CD4-positive, alpha-beta T cell (primary cell): ENCODE data around the gene SV2A. TPM values are rescaled to one million over a fixed set of nuclear protein-coding genes. Genes with fewer than 3 reads are reported as not detected.

ENCODE experiments used
- ATAC-seq: fragments of 200-7000 bp; cut with Tn5 transposase; one replicate; pipeline ENCODE4 v1.10.0; 2022; ENCODE audit warnings: mild to moderate bottlenecking; ENCODE audit not compliant: poor library complexity
- CTCF ChIA-PET: fragments of 350-600 bp; sonication (Branson Sonifier 250); formaldehyde crosslinking; loops from one replicate; lab custom pipeline; 2021; ENCODE audit warnings: antibody characterized with exemption, inconsistent platforms; lab: Charles Lee
- POLR2A ChIA-PET: fragments of 350-600 bp; sonication (Branson Sonifier 250); formaldehyde crosslinking; loops from one replicate; lab custom pipeline; 2021; ENCODE audit warnings: antibody characterized with exemption, inconsistent platforms; lab: Charles Lee
- DNase-seq, 14 experiments: peaks; one replicate each; pipeline ENCODE4 v3.0.0-alpha.2; 2013 to 2020; ENCODE audit warnings: mixed read lengths in 2 of 14
- H3K27ac ChIP-seq, 2 donors: one replicate each; pipeline versions ENCODE4 v1.5.1 to v1.7.0; 2013; ENCODE audit warnings: low read length in 2 of 2, low read depth in 1 of 2, mild to moderate bottlenecking in 1 of 2
- H3K27me3 ChIP-seq, 2 experiments: 1 replicate in 1 of 2; 2 replicates in 1 of 2; pipeline versions ENCODE4 v1.6.1 to v1.7.0; 2013; ENCODE audit warnings: low read length in 2 of 2, control low read depth in 1 of 2, mild to moderate bottlenecking in 1 of 2, moderate library complexity in 1 of 2; ENCODE audit not compliant: insufficient read depth in 2 of 2, control insufficient read depth in 1 of 2
- H3K36me3 ChIP-seq: one replicate; pipeline ENCODE4 v1.6.1; 2013; ENCODE audit warnings: low read length, control low read depth; ENCODE audit not compliant: insufficient read depth
- H3K4me1 ChIP-seq: one replicate; pipeline ENCODE4 v1.6.1; 2013; ENCODE audit warnings: low read length, control low read depth; ENCODE audit not compliant: insufficient read depth
- H3K4me3 ChIP-seq: one replicate; pipeline ENCODE4 v1.5.1; 2013; ENCODE audit warnings: mild to moderate bottlenecking, low read length, moderate library complexity
- H3K9me3 ChIP-seq, 2 experiments: 1 replicate in 1 of 2; 2 replicates in 1 of 2; pipeline versions ENCODE4 v1.6.1 to v1.7.0; 2013; ENCODE audit warnings: low read length in 2 of 2, mild to moderate bottlenecking in 2 of 2, control low read depth in 1 of 2, moderate library complexity in 1 of 2; ENCODE audit not compliant: control insufficient read depth in 1 of 2, insufficient read depth in 1 of 2
- H3K27ac Mint-ChIP-seq: one replicate; pipeline ENCODE4 v1.8.0; 2020; ENCODE audit warnings: mixed read lengths
- H3K27me3 Mint-ChIP-seq: one replicate; pipeline ENCODE4 v1.8.0; 2021; ENCODE audit warnings: mixed read lengths
- H3K36me3 Mint-ChIP-seq: one replicate; pipeline ENCODE4 v1.8.0; 2021; ENCODE audit warnings: low read depth, mixed read lengths
- H3K4me1 Mint-ChIP-seq: one replicate; pipeline ENCODE4 v1.8.0; 2021; ENCODE audit warnings: low read depth, mixed read lengths
- H3K4me3 Mint-ChIP-seq: one replicate; pipeline ENCODE4 v1.8.0; 2020; ENCODE audit warnings: mild to moderate bottlenecking, mixed read lengths
- H3K9me3 Mint-ChIP-seq: one replicate; pipeline ENCODE4 v1.8.0; 2020; ENCODE audit warnings: mixed read lengths
- CTCF ChIP-seq: fragments of 200-600 bp; IDR thresholded peaks from one replicate; pipeline ENCODE4 v1.8.0; 2022; ENCODE audit warnings: antibody characterized with exemption, mild to moderate bottlenecking
- intact Hi-C, 2 experiments: fragments of 100-400 bp; cut with DNase I in 1 of 2; cut with micrococcal nuclease in 1 of 2; formaldehyde crosslinking; loops; one replicate each; pipeline versions ENCODE4 v1.15.1 to v1.9.0; 2023 to 2025; cut with DNase I, micrococcal nuclease
- total RNA-seq, 174 experiments: library from RNA in 2 of 174; stranded (reverse) in 2 of 174; gene quantifications; one replicate each; pipeline ENCODE4 v1.2.3 and lab custom pipeline; 2021 to 2026

Gene SV2A
- total RNA-seq, 2 experiments from 2014 or later = 2.5 to 2.9 TPM

DNA sequence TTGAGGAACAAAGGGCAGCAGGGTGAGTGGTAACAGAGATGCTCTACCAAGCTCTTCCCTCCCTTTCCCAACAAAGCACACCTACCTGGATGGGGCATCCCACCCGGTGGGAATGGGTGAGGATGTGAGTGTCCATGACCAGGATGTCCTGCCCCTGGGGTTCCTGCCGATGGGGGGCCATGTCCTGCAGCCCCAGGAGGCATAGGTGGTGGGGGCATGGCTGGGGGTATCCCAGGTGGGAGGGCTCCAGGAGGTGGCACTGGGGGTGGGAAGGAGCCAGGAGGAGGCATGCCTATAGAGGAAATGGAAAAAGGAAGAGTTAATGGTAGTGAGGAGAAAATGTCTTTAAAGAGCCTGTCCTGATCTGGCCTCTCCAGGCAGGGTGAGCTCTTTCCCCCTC is 8.1 kb upstream of the SV2A start:
- H3K9me3 ChIP-seq = no peaks in the 10 kb centered on the region
- POLR2A ChIA-PET = interaction anchor here (1.0 kb wide), 1 partner anchor 39 kb away, joined by 4 read pairs; a partner anchor contains a TSS
- H3K27ac Mint-ChIP-seq = peak overlapping the region; percentile 8
- TF ChIP-seq CTCF = no peak
- H3K9me3 Mint-ChIP-seq = no peaks in the 10 kb centered on the region
- ATAC-seq (no peak), DNase-seq (no peak)
- H3K4me3 ChIP-seq = no peak overlapping the region
- intact Hi-C loops = loop anchor here (2.0 kb wide), 2 partner anchors 27 to 37 kb away; partner anchors contain the start of gene BOLA1 (in 1 of the 2)
- H3K27me3 Mint-ChIP-seq = no peaks in the 10 kb centered on the region
- H3K4me1 ChIP-seq = peaks cover 28% of the 10 kb centered on the region
- CTCF ChIA-PET = no interaction called here
- no peaks in the 10 kb centered on the region for H3K27me3 ChIP-seq
- peak overlapping the region; percentile 98 for H3K4me3 Mint-ChIP-seq
- H3K36me3 Mint-ChIP-seq = peaks cover 69% of the 10 kb centered on the region
- H3K27ac ChIP-seq = no peak overlapping the region
- peaks cover 47% of the 10 kb centered on the region for H3K4me1 Mint-ChIP-seq
- peaks cover 50% of the 10 kb centered on the region for H3K36me3 ChIP-seq

GRCh38 chr1:149925345-149925744 is 7.7 kb upstream of the SV2A start:
- H3K36me3 Mint-ChIP-seq = peaks cover 69% of the 10 kb centered on the region
- Histone ChIP-seq H3K4me3 (no peak overlapping the region), H3K27me3 (no peaks in the 10 kb centered on the region), H3K4me1 (peaks cover 28% of the 10 kb centered on the region), H3K36me3 (peaks cover 50% of the 10 kb centered on the region), H3K27ac (no peak overlapping the region), H3K9me3 (no peaks in the 10 kb centered on the region)
- H3K27me3 Mint-ChIP-seq = no peaks in the 10 kb centered on the region
- ATAC-seq (no peak), DNase-seq (no peak)
- H3K27ac Mint-ChIP-seq = peak overlapping the region; percentile 8
- ChIA-PET POLR2A (interaction anchor here (1.3 kb wide), 1 partner anchor 9 kb away, joined by 3 read pairs; no protein-coding TSS in a partner anchor), CTCF (no interaction called here)
- H3K9me3 Mint-ChIP-seq = no peaks in the 10 kb centered on the region
- TF ChIP-seq CTCF = no peak
- intact Hi-C loops = no loop called here
- peak overlapping the region; percentile 98 for H3K4me3 Mint-ChIP-seq
- peaks cover 47% of the 10 kb centered on the region for H3K4me1 Mint-ChIP-seq

- ATAC-seq (no peak), DNase-seq (no peak)
- Histone ChIP-seq H3K4me3 (no peak overlapping the region), H3K27me3 (no peaks in the 10 kb centered on the region), H3K4me1 (peaks cover 27% of the 10 kb centered on the region), H3K27ac (no peak overlapping the region), H3K9me3 (no peaks in the 10 kb centered on the region), H3K36me3 (peaks cover 50% of the 10 kb centered on the region)
- Mint-ChIP-seq H3K4me1 (peaks cover 41% of the 10 kb centered on the region), H3K36me3 (peaks cover 69% of the 10 kb centered on the region), H3K27ac (no peak overlapping the region), H3K27me3 (no peaks in the 10 kb centered on the region), H3K9me3 (no peaks in the 10 kb centered on the region), H3K4me3 (peak overlapping the region; percentile 22)
- no peak for TF ChIP-seq CTCF
- ChIA-PET POLR2A (interaction anchor here (1.0 to 3.3 kb wide), 2 partner anchors 35 to 37 kb away, joined by 3 to 18 read pairs; a partner anchor contains a TSS), CTCF (no interaction called here)
- intact Hi-C loops = no loop called here
Observed at GRCh38 chr1:149923626-149924025, 6.0 kb upstream of the SV2A start.
